ENCODE results near the gene LARGE2.

LARGE2 gene

DNA sequence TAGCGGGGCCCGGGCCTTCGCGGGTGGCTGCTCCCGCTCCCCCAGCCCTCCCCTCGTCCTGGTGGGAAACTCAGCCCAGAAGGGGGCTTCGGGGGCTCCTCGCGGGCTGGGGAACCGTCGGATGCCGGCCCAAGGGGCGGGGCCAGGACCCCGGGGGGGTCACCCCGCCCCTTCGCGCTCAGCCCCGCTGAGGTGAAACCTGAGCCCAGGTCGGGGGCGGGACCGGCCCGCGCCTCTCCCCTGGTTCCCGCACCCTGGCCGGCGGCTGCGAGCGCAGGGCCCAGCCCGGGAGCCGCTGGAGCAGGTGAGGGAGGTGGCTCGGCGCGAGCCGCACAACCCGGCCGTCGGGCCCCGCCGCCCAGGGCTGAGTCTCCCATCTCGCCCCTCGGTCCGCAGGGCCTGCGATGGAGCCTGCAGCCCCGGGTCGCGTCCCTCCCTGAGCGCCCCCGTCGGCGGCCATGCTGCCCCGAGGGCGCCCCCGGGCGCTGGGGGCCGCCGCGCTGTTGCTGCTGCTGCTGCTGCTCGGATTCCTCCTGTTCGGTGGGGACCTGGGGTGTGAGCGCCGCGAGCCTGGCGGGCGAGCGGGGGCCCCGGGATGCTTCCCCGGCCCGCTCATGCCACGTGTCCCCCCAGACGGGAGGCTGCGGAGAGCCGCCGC lies at the start of gene LARGE2:
Gene LARGE2 (plus strand): TSS at position 232 of the 658 bp plus-strand sequence. CDS start 227 bp downstream, at position 459.
- peak within 1 kb of the TSS; percentile 0 to 37 for H3K4me3 ChIP-seq
- peaks cover 11 to 49% of the 10 kb centered on the region in 2 donors for H3K27me3 ChIP-seq
- intact Hi-C loops (cut with DNase I; ENCODE audit: low total_unique reads): no loop called here
- peaks cover 10 to 33% (median 14%) of the 10 kb centered on the region in 4 donors for H3K4me1 ChIP-seq
- no peak for TF ChIP-seq CTCF (IDR thresholded peaks at IDR 0.05)
- peaks cover 0 to under 1% (median 0%) of the 10 kb centered on the region in 3 donors for H3K36me3 ChIP-seq
- DNase-seq: peak in 1 of 2 donors; percentile 60
- no peaks in the 10 kb centered on the region for H3K9me3 ChIP-seq
- no peak within 1 kb of the TSS for H3K27ac ChIP-seq

GRCh38 chr11:45876401-45876800 lies 46.1 kb upstream of the LARGE2 start:
- H3K27me3 ChIP-seq: no peaks in the 10 kb centered on the region
- DNase-seq: no peak
- no peaks in the 10 kb centered on the region for H3K4me1 ChIP-seq
- intact Hi-C loops (cut with DNase I; ENCODE audit: low total_unique reads): no loop called here
- no peak for TF ChIP-seq CTCF (IDR thresholded peaks at IDR 0.05)
- H3K9me3 ChIP-seq: no peaks in the 10 kb centered on the region
- H3K4me3 ChIP-seq: no peak overlapping the region
- H3K36me3 ChIP-seq: peaks cover 66 to 97% (median 86%) of the 10 kb centered on the region in 3 donors
- no peak overlapping the region for H3K27ac ChIP-seq

DNA sequence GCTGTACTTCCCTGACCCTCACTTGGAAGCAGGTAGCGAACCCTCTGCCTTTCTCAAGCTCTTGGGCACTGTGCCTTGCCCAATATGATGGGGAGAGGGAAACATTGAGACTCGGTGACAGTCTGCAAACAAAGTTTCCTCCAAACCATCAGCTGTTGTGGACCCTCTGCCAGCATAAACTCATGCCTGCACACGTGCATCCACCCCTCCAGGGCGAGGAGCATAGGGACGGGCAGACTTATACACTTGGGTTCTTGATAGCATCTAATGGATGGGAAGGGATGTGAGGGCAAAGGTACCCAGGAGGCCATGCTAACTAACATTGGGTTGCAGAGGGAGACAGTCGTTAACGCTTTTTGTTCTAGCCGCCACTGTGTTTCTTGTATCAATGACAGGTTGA lies 45.2 kb upstream of the LARGE2 start:
- no peak for TF ChIP-seq CTCF (IDR thresholded peaks at IDR 0.05)
- Histone ChIP-seq H3K27me3 (no peaks in the 10 kb centered on the region), H3K36me3 (peaks cover 64 to 97% (median 86%) of the 10 kb centered on the region in 3 donors), H3K4me1 (no peaks in the 10 kb centered on the region), H3K4me3 (no peak overlapping the region), H3K27ac (no peak overlapping the region), H3K9me3 (no peaks in the 10 kb centered on the region)
- no peak for DNase-seq
- intact Hi-C loops (cut with DNase I; ENCODE audit: low total_unique reads): no loop called here

DNA sequence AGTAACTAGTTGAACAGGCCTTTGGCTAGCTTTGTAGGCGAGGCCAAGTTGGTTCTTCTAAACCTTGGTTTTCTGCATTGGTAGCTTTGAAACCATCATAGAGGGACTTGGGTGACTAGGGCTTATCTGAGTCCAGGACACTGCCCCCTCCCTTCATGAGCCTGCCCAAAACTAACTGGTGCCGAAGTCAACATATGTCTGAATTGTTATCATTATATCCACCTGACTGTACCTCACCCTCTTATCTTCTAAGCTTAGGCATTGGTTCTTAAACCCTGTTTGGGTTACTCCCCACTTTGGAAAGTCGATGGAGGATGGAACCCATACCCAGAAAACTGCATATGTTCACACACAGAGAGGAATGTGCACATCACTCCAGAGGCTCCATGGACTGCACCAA lies 44.6 kb upstream of the LARGE2 start:
- no peak for DNase-seq
- Histone ChIP-seq H3K4me1 (no peaks in the 10 kb centered on the region), H3K36me3 (peaks cover 58 to 97% (median 87%) of the 10 kb centered on the region in 3 donors), H3K27ac (no peak overlapping the region), H3K27me3 (no peaks in the 10 kb centered on the region), H3K4me3 (no peak overlapping the region), H3K9me3 (no peaks in the 10 kb centered on the region)
- no peak for TF ChIP-seq CTCF (IDR thresholded peaks at IDR 0.05)
- intact Hi-C loops (cut with DNase I; ENCODE audit: low total_unique reads): no loop called here

DNA sequence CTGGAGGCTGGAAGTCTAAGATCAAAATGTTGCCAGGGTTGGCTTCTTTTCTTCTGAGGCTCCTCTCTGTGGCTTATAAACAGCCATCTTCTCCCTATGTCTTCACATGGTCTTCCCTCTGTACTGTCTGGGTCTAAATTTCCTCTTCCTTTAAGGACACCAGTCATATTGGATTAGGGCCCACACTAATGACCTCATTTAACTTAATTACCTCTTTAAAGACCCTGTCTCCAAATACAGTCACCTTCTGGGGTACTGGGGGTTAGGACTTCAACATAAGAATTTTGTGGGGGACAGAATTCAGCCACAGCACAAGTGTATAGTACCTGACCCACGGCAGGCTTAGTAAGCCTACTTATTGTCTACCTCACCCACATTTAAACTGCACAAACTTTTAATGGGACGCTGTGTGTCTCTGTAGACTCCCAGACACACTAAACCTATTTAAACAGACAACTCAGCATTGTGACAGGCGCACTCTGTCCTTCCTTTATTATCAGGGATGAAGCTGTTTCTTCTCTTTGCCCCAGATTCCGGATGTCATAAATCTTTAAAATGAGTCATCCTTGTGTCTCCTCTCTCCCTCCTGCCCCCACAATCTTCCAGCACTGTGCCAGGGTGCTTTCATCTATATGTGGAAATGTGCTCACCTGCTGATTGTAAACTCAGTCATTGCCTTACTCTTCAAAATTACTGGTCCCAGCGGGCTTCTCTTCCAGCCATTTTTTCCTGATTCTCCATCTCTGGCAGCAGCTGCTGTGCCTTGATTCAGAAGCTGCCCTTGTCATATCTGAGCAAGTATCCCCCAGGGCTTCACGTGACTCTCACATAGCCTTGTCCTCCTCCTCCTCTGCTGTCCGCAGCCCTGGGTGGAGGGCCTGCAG lies 42.4 kb upstream of the LARGE2 start:
- no peak for TF ChIP-seq CTCF (IDR thresholded peaks at IDR 0.05)
- Histone ChIP-seq H3K9me3 (no peaks in the 10 kb centered on the region), H3K4me3 (no peak overlapping the region), H3K4me1 (peaks cover 0 to 3% (median 1%) of the 10 kb centered on the region in 4 donors), H3K27ac (no peak overlapping the region), H3K27me3 (no peaks in the 10 kb centered on the region), H3K36me3 (peaks cover 38 to 75% (median 68%) of the 10 kb centered on the region in 3 donors)
- no peak for DNase-seq
- intact Hi-C loops (cut with DNase I; ENCODE audit: low total_unique reads): no loop called here
